MM.1S (cell line): Measurements from ENCODE around the gene PDCD2L.

Source experiments
- EZH2 ChIP-seq: fragments of 300-600 bp; sonication (generic); optimal IDR thresholded peaks from 2 replicates; pipeline ENCODE3; 2017; ENCODE audit warnings: low read depth, mild to moderate bottlenecking, antibody characterized with exemption, low read length, mixed read lengths
- EZH2phosphoT487 ChIP-seq: fragments of 300-600 bp; sonication (generic); IDR thresholded peaks from 2 replicates; pipeline ENCODE4 v1.6.1; 2018; ENCODE audit warnings: antibody characterized with exemption, low read length
- TF ChIP-seq, protein P1 (sequence below): fragments of 300-600 bp; sonication (generic); IDR thresholded peaks from 2 replicates; pipeline ENCODE4 v1.5.1; 2016; ENCODE audit warnings: antibody characterized with exemption, low read length, mixed read lengths

DNA sequence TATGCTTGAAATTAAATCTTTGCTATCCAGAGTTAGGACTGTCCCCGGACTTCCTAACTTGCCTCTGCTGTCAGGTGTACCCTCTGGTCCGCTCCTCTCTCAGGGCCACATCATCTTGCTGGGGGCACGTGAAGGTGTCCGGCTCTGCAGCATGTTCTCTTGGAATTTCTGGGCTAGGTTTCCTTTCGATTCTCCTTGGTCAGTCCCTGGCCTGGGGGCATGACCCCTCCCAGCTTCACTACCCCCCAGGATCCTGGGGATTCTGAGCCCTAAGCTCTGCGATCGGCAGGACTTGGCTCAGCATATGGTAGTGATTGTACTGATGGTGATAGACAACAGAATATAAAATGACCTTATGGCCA is 44.3 kb upstream of the PDCD2L start:
- TF ChIP-seq, protein P1, sequence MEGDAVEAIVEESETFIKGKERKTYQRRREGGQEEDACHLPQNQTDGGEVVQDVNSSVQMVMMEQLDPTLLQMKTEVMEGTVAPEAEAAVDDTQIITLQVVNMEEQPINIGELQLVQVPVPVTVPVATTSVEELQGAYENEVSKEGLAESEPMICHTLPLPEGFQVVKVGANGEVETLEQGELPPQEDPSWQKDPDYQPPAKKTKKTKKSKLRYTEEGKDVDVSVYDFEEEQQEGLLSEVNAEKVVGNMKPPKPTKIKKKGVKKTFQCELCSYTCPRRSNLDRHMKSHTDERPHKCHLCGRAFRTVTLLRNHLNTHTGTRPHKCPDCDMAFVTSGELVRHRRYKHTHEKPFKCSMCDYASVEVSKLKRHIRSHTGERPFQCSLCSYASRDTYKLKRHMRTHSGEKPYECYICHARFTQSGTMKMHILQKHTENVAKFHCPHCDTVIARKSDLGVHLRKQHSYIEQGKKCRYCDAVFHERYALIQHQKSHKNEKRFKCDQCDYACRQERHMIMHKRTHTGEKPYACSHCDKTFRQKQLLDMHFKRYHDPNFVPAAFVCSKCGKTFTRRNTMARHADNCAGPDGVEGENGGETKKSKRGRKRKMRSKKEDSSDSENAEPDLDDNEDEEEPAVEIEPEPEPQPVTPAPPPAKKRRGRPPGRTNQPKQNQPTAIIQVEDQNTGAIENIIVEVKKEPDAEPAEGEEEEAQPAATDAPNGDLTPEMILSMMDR: no peak
- TF ChIP-seq EZH2phosphoT487 (no peak), EZH2 (no peak)
